ENCODE measurements around the gene BAHCC1. TPM values are rescaled to one million over a fixed set of nuclear protein-coding genes. Genes with fewer than 3 reads are reported as not detected.

The BAHCC1 gene
- total RNA-seq, 2 experiments from 2014 or later: 0.02 TPM; not detected in 1

GRCh38 chr17:81385320-81386111, 9.7 kb upstream of the BAHCC1 start:
- no peaks in the 10 kb centered on the region for H3K36me3 Mint-ChIP-seq (ENCODE audit: low read depth)

GRCh38 chr17:81386141-81386645, 9.1 kb upstream of the BAHCC1 start:
- CTCF ChIA-PET: no interaction called here
- Mint-ChIP-seq H3K4me1 (ENCODE audit: low read depth) (no peaks in the 10 kb centered on the region), H3K9me3 (no peaks in the 10 kb centered on the region), H3K36me3 (ENCODE audit: low read depth) (no peaks in the 10 kb centered on the region), H3K27ac (no peak overlapping the region), H3K4me3 (peak overlapping the region; percentile 29), H3K27me3 (ENCODE audit: low read depth) (peaks cover 30% of the 10 kb centered on the region)
- intact Hi-C loops (cut with micrococcal nuclease): no loop called here
- DNase-seq: no peak

More at GRCh38 chr17:81385320-81386111, 9.7 kb upstream of the BAHCC1 start:
- no peak for DNase-seq
- peaks cover 28% of the 10 kb centered on the region for H3K27me3 Mint-ChIP-seq (ENCODE audit: low read depth)
- H3K4me3 Mint-ChIP-seq: no peak overlapping the region
- no peaks in the 10 kb centered on the region for H3K4me1 Mint-ChIP-seq (ENCODE audit: low read depth)
- CTCF ChIA-PET: no interaction called here
- no peaks in the 10 kb centered on the region for H3K9me3 Mint-ChIP-seq
- intact Hi-C loops (cut with micrococcal nuclease): no loop called here
- H3K27ac Mint-ChIP-seq: no peak overlapping the region

- intact Hi-C loops (cut with micrococcal nuclease): no loop called here
Observed at GRCh38 chr17:81386646-81387099, 8.6 kb upstream of the BAHCC1 start.

GRCh38 chr17:81387100-81388090, 7.9 kb upstream of the BAHCC1 start:
- intact Hi-C loops (cut with micrococcal nuclease): no loop called here
- CTCF ChIA-PET: no interaction called here
- H3K9me3 Mint-ChIP-seq: no peaks in the 10 kb centered on the region

More at GRCh38 chr17:81386646-81387099, 8.6 kb upstream of the BAHCC1 start:
- peak; percentile 32 for DNase-seq
- no peaks in the 10 kb centered on the region for H3K4me1 Mint-ChIP-seq (ENCODE audit: low read depth)
- H3K4me3 Mint-ChIP-seq: peak overlapping the region; percentile 29
- CTCF ChIA-PET: no interaction called here
- H3K27me3 Mint-ChIP-seq (ENCODE audit: low read depth): peaks cover 35% of the 10 kb centered on the region
- no peaks in the 10 kb centered on the region for H3K36me3 Mint-ChIP-seq (ENCODE audit: low read depth)
- no peak overlapping the region for H3K27ac Mint-ChIP-seq
- H3K9me3 Mint-ChIP-seq: no peaks in the 10 kb centered on the region

GRCh38 chr17:81388091-81388611, 7.1 kb upstream of the BAHCC1 start:
- Mint-ChIP-seq H3K27ac (no peak overlapping the region), H3K4me3 (peak overlapping the region; percentile 41), H3K27me3 (ENCODE audit: low read depth) (peaks cover 47% of the 10 kb centered on the region), H3K36me3 (ENCODE audit: low read depth) (no peaks in the 10 kb centered on the region), H3K4me1 (ENCODE audit: low read depth) (no peaks in the 10 kb centered on the region), H3K9me3 (no peaks in the 10 kb centered on the region)
- DNase-seq: no peak
- intact Hi-C loops (cut with micrococcal nuclease): no loop called here
- CTCF ChIA-PET: no interaction called here

More at GRCh38 chr17:81387100-81388090, 7.9 kb upstream of the BAHCC1 start:
- H3K36me3 Mint-ChIP-seq (ENCODE audit: low read depth): no peaks in the 10 kb centered on the region
- H3K4me1 Mint-ChIP-seq (ENCODE audit: low read depth): no peaks in the 10 kb centered on the region
- no peak overlapping the region for H3K27ac Mint-ChIP-seq
- DNase-seq: peak; percentile 65
- peak overlapping the region; percentile 66 for H3K4me3 Mint-ChIP-seq
- peaks cover 42% of the 10 kb centered on the region for H3K27me3 Mint-ChIP-seq (ENCODE audit: low read depth)

- no peak for DNase-seq
- no peaks in the 10 kb centered on the region for H3K9me3 Mint-ChIP-seq
- peaks cover under 1% of the 10 kb centered on the region for H3K4me1 Mint-ChIP-seq (ENCODE audit: low read depth)
- H3K27me3 Mint-ChIP-seq (ENCODE audit: low read depth): peaks cover 47% of the 10 kb centered on the region
- H3K27ac Mint-ChIP-seq: no peak overlapping the region
- H3K4me3 Mint-ChIP-seq: peak overlapping the region; percentile 41
- no peaks in the 10 kb centered on the region for H3K36me3 Mint-ChIP-seq (ENCODE audit: low read depth)
- intact Hi-C loops (cut with micrococcal nuclease): no loop called here
- CTCF ChIA-PET: no interaction called here
Observed at GRCh38 chr17:81388612-81389367, 6.5 kb upstream of the BAHCC1 start.

GRCh38 chr17:81389585-81389984, 5.7 kb upstream of the BAHCC1 start:
- H3K4me3 Mint-ChIP-seq: no peak overlapping the region
- intact Hi-C loops (cut with micrococcal nuclease): no loop called here
- no peaks in the 10 kb centered on the region for H3K9me3 Mint-ChIP-seq
- CTCF ChIA-PET: no interaction called here
- DNase-seq: no peak
- no peaks in the 10 kb centered on the region for H3K36me3 Mint-ChIP-seq (ENCODE audit: low read depth)
- H3K27ac Mint-ChIP-seq: no peak overlapping the region
- H3K4me1 Mint-ChIP-seq (ENCODE audit: low read depth): peaks cover 9% of the 10 kb centered on the region
- peaks cover 55% of the 10 kb centered on the region for H3K27me3 Mint-ChIP-seq (ENCODE audit: low read depth)

- no peak overlapping the region for H3K4me3 Mint-ChIP-seq
- no peaks in the 10 kb centered on the region for H3K9me3 Mint-ChIP-seq
- H3K4me1 Mint-ChIP-seq (ENCODE audit: low read depth): peaks cover 14% of the 10 kb centered on the region
- H3K36me3 Mint-ChIP-seq (ENCODE audit: low read depth): no peaks in the 10 kb centered on the region
- peaks cover 55% of the 10 kb centered on the region for H3K27me3 Mint-ChIP-seq (ENCODE audit: low read depth)
- intact Hi-C loops (cut with micrococcal nuclease): loop anchor here (5.0 to 10.0 kb wide), 3 partner anchors 37 to 135 kb away; partner anchors contain the start of gene SLC38A10
- no peak overlapping the region for H3K27ac Mint-ChIP-seq
- CTCF ChIA-PET: no interaction called here
- no peak for DNase-seq
Observed at GRCh38 chr17:81390029-81390872, 5.0 kb upstream of the BAHCC1 start.

- CTCF ChIA-PET: no interaction called here
- intact Hi-C loops (cut with micrococcal nuclease): loop anchor here (5.0 to 10.0 kb wide), 3 partner anchors 36 to 136 kb away; partner anchors contain the start of gene SLC38A10
- Mint-ChIP-seq H3K27me3 (ENCODE audit: low read depth) (peaks cover 54% of the 10 kb centered on the region), H3K9me3 (no peaks in the 10 kb centered on the region), H3K36me3 (ENCODE audit: low read depth) (no peaks in the 10 kb centered on the region), H3K4me1 (ENCODE audit: low read depth) (peaks cover 18% of the 10 kb centered on the region), H3K27ac (no peak overlapping the region), H3K4me3 (no peak overlapping the region)
- DNase-seq: no peak
Observed at GRCh38 chr17:81390873-81391255, 4.4 kb upstream of the BAHCC1 start.

- H3K36me3 Mint-ChIP-seq (ENCODE audit: low read depth): no peaks in the 10 kb centered on the region
- intact Hi-C loops (cut with micrococcal nuclease): loop anchor here (5.0 to 10.0 kb wide), 3 partner anchors 36 to 137 kb away; partner anchors contain the start of gene SLC38A10
- H3K4me1 Mint-ChIP-seq (ENCODE audit: low read depth): peaks cover 18% of the 10 kb centered on the region
- CTCF ChIA-PET: no interaction called here
- peaks cover 49% of the 10 kb centered on the region for H3K27me3 Mint-ChIP-seq (ENCODE audit: low read depth)
- no peaks in the 10 kb centered on the region for H3K9me3 Mint-ChIP-seq
- H3K4me3 Mint-ChIP-seq: no peak overlapping the region
- no peak for DNase-seq
- no peak overlapping the region for H3K27ac Mint-ChIP-seq
Observed at GRCh38 chr17:81391293-81391935, 3.8 kb upstream of the BAHCC1 start.

Data from activated naive CD4-positive, alpha-beta T cell treated with anti-CD3 and anti-CD28 coated beads for 36 hours (primary cell).